HG03378 (cell line): ENCODE results near the gene MUC6.

Experiments used
- ATAC-seq: cut with Tn5 transposase; IDR thresholded peaks from one replicate; pipeline ENCODE4 v1.9.1; 2021; ENCODE audit warnings: mild to moderate bottlenecking, moderate library complexity; ENCODE audit not compliant: unreplicated experiment

MUC6 gene

GRCh38 chr11:1052133-1053011 is 15.9 kb upstream of the MUC6 start:
- ATAC-seq: no peak

DNA sequence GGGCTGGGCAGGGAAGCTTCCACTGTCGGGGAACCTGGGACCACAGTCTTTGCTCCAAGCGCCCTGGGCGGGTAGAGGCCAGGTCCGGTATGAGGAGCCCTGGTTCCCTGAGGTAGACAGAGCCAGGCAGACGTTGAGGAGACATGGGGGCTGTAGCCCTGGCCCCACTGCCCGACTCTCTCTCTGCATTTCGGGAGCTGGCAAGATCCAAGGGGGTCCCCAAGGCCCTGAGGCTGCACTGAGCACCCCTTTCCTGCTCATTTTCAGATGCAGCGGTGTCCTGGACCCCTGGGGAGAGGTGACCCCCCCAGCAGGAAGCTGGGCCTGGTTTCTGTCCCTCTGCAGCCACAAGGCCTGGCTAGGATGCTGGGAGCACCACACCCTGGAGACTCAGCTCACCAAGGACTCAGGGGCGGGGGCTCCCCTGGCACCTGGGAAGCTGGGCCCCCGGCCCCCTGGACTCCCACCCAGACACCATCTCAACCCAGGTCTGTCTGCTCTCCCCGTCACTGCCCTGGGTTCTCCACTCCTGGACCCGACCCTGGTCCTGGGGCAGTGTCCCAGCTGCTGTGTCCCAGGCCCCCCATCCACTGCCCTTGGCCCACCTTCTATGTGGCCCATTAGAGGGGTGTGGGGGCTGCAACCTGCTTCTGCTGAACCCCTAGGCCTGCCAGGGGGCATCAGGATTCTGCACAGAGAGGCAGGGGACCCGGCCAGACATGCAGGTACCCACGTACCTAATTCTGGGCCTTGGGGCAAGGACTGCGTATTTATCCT is 15.0 kb upstream of the MUC6 start:
- ATAC-seq: no peak

DNA sequence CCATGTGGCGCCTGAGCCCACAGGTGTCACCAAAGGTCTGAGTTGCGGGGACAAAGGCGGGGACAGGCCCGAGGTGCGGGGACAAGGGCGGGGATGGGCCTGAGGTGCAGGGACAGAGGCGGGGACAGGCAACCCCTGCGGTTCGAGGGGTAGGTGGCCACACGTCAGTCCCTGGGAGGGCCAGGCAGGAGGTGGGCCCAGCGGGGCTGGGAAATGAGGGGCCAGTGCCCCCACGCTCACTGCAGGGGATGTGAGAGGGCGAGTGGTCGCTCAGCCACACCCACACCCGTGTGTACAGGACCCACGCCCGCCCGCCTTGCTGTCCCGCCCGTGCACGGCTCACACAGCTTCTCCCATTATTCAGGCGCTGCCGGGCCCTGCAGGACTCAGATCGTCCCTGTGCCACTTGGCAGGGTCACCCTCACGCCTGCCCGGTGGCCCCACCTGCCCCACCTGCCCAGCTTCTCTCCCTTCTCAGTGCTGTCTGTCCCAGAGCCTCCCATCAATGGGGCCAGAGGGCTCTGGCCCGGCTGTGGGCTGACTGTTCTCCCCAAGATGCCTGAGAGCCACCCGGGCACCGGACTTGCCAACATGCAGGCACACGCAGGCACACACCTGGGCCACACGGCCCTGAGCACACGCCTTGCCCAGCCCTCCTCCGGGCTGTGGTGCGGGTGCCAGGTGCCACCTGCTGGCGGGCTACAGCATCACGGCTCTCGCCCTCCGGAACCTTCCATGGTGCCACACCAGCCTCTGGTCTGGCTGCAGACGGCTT is 14.2 kb upstream of the MUC6 start:
- no peak for ATAC-seq

- ATAC-seq: no peak
Observed at GRCh38 chr11:1049911-1050580, 13.5 kb upstream of the MUC6 start.

- ATAC-seq: no peak
Observed at GRCh38 chr11:1049431-1049891, 12.9 kb upstream of the MUC6 start.

DNA sequence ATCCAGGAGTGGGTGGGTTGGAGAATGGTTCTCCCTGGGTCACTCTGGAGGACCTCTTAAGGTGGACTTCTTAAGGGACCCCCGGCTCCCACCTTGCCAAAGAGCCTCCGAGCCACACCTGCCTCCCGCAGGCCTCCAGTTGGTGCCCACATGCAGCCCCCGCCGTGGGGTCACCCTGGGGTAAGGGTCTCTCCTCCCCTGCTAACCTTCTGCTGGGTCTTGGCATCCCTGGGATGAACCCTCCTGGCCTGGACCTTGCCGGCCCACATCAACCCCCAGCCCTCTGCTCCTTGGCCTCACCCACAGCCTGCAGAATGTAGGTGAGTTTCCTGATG is 12.5 kb upstream of the MUC6 start:
- ATAC-seq: no peak

DNA sequence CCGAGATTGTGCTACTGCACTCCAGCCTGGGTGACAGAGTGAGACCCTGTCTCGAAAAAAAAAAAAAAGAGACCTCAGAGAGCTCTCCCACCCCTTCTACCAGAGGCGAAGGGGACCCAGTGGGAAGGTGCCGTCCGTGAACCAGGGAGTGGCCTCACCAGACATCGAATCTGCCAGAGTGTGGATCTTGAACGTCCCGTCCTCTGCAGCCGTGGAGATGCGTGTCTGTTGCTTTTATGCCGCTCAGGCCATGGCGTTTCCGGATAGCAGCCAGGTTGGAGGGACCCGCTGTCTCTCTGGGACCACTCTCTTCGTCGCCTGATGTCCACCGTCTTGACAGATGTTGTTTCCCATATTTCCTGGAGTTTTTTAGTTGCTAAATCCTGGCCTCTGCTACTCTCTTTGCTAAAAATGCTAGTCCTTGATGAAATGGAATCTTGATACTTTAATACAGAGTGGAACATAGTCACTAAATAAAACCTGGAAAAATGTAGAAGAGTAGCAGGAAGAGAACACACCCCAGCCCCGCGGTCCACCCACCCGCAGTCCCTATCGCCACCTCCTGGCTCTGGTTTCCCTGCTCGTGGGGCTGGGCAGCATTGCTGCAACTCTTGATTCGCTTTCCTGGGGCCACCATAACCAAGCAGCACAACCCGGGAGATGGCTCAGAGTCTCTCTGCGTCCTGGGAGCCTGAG is 12.0 kb upstream of the MUC6 start:
- no peak for ATAC-seq

DNA sequence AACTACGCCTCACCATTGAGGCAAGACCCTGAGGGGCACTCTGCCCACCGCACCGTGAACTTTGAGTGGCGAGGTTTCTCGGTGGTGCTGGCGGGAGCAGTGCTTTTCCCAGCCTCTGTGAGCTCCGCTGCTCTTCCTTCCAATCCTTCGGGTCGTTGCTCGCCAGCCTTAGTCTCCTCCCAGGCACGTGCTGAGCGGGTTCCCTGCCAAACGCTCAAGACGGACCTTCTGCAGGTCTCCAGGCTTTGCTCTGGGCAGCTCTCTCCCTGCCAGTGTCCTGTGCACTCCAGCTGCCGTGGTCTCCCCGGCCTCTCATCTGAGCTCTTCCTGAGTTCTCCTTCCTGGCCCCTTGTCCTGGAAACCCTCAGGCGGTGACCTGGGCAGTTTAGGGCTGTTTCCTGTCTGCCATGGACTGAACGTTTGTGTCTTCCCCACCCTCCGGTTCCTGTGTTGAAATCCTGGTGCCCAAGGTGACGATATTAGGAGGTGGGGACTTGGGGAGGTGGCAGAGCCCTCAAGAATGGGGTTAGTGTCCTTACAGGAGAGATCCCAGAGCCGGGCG is 11.2 kb upstream of the MUC6 start:
- ATAC-seq: no peak

GRCh38 chr11:1044160-1044559 is 7.6 kb upstream of the MUC6 start:
- no peak for ATAC-seq

- ATAC-seq: no peak
Observed at GRCh38 chr11:1043563-1044096, 7.1 kb upstream of the MUC6 start.

DNA sequence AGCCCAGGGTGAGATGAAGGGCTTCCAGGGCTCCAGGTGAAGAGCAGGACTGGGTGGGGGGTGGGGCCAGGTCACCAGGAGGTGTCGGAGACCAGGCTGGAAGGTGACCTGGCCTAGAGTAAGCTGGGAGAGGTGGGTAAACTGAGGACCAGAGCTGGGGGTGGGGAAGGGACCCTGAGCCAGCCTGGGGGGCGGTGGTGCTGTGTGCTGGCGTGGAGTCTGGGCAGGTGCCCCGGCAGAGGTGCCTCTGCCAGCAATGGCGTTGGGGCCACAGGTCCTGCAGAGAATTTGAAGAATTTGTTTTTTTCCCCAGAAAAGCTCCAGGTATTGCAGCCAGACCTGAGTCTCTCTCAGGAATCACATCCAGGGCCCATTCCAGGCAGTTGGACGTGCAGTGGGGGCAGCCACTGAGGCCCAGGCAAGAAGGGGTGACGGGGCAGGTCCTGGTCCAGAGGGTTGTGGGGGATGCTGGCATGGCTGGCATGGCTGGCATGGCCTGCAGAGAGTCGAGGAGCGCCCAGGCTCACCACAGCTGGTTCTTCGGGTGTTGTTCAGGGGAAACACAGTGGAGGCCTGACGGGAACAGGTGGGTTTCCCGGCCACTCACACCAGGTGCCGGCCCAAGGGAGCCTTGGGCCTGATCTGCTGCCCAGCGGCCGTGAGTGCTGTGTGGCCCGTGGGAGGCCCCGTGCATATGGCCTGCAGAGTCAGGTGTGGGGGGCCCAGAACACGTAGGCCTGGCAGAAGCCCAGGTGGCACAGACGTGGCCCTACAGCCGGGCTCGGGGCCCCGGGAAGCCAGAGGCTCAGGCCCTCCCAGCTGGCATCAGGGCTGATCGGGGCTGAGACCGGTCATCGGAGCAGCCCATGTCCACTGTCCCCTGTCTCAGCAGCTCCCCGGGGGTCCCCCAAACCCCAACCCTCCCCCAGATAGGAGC is 6.4 kb upstream of the MUC6 start:
- no peak for ATAC-seq

DNA sequence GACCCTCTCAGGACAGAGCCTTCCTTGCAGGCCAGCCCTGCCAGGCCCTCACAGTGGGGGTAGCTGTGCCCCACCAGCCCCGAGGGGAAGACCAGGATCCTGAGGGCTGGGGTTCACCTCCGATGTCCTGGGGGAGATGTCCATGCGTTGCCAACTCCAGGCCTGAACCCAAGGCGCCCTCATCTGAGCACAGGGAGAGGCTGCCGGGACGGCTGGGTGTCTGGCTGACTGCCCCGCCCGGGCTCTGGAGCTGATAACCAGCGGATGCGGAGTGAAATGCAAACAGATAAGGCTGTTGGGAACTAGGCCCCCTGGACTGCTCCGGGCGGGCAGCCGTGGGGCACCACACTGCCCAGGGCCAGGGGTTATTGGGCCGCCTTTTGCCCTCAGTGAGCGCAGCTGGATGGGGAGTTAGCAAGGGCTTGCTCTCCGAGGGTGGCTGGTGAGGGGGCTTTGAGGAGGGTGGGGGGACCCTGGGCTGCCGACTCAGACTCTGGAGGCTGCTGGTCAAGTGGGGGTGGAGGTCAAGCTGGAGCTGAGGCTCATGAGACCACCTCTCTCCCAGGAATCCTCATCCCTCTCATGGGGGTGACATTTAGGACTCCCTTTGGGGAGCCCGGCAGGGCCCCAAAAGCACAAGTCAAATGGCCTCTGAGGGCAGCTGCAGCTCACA is 5.6 kb upstream of the MUC6 start:
- no peak for ATAC-seq

- no peak for ATAC-seq
Observed at GRCh38 chr11:1041471-1041870, 5.0 kb upstream of the MUC6 start.

DNA sequence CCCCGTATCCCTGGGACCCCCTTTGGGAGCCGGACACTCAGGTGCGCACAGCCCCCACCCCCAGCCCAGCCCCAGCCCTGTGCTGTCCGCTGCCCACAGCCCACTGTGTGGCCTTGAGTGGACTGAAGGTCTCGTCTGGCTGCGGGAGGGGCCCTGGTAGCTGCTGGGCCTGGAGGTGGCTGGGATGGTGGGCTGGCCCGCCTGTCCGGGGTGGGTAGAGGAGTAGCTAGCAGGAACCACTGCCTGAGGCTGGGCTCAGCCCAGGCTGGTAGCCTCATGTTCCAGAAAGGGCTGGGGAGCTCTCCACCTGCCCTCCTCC is 4.6 kb upstream of the MUC6 start:
- no peak for ATAC-seq

GRCh38 chr11:1040428-1041148 is 4.1 kb upstream of the MUC6 start:
- ATAC-seq: no peak

DNA sequence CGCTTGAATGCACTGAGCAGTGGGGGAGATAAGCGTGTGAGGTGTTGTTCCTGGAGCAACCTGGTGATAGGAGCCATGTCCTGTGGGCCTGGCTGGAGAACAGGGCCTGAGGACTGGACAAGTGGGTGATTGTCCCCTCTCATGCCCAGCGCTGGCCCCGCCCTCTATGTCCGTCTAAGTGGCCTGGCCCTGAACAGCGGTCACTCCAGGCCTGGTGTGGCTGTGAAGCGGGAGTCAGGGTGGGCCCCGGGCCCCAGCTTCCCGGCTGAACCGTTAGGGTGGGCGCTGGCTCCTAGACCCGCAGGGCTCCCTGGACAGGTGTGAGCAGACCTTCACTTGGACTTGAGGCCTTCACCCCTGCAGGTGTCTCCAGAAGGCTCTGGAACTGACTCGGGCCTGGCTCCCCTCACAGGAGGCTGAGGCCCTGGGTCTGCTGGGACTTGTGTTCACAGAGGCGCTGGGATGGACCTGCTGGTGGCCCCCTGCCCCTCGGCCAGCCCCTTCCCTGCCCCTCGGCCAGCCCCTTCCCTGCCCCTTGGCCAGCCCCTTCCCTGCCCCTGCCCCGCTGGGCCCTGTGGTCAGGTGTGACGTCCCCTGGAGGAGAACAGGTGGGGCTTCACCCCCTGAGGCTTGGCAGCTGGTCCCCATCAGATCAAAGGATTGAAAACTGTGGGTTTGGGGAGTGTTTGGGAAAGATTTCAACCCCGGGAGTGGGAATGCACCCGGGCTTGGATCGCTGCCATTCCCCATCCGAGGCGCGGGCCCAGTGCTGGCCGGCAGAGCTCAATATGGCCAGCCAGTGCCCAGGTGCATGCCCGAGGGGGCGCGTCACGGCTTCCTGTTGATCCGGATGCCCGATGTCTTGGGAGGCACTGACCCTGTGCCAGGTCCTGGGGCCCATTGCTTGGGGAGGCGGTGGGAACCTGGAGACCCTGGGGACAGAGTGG is 3.2 kb upstream of the MUC6 start:
- ATAC-seq: no peak
